T1000 (cell line): ENCODE measurements around the gene CD300LD.
"Not testable (repeated sequence)": the region's sequence is repeated elsewhere in the genome, so short reads cannot be mapped to it uniquely, and the experiment has no call there.

Experiments
- DNase-seq: peaks from one replicate; lab custom pipeline; 2025; ENCODE audit warnings: mixed read lengths; lab: John Stamatoyannopoulos, UW

The CD300LD gene

GRCh38 chr17:74571621-74572270, 20.3 kb downstream of the CD300LD start:
- no peak for DNase-seq

- no peak for DNase-seq
Observed at GRCh38 chr17:74569020-74570003, 22.8 kb downstream of the CD300LD start.

GRCh38 chr17:74568106-74568873, 23.8 kb downstream of the CD300LD start:
- DNase-seq, result no peak

- DNase-seq, result no peak
Observed at GRCh38 chr17:74567397-74567796, 24.7 kb downstream of the CD300LD start, which contains the start of gene CD300H. TSS of gene CD300H (minus strand) at chr17:74567509.

- DNase-seq, result no peak
Observed at GRCh38 chr17:74566132-74566753, 25.8 kb downstream of the CD300LD start.

GRCh38 chr17:74565126-74565525, 27.0 kb downstream of the CD300LD start:
- no peak for DNase-seq

GRCh38 chr17:74563358-74563757, 28.7 kb downstream of the CD300LD start:
- no peak for DNase-seq

- DNase-seq, result no peak
Observed at GRCh38 chr17:74561586-74561985, 30.5 kb downstream of the CD300LD start.

- DNase-seq, result no peak
Observed at GRCh38 chr17:74558882-74559519, 33.1 kb downstream of the CD300LD start.

GRCh38 chr17:74558402-74558801, 33.7 kb downstream of the CD300LD start:
- not testable (repeated sequence) for DNase-seq

GRCh38 chr17:74555427-74555940, 36.6 kb downstream of the CD300LD start:
- no peak for DNase-seq

GRCh38 chr17:74554909-74555308, 37.2 kb downstream of the CD300LD start:
- no peak for DNase-seq

GRCh38 chr17:74552037-74552436, 40.0 kb downstream of the CD300LD start:
- no peak for DNase-seq

- DNase-seq, result no peak
Observed at GRCh38 chr17:74550602-74551001, 41.5 kb downstream of the CD300LD start.

GRCh38 chr17:74549343-74549742, 42.7 kb downstream of the CD300LD start:
- no peak for DNase-seq

GRCh38 chr17:74547736-74548135, 44.3 kb downstream of the CD300LD start:
- no peak for DNase-seq

- DNase-seq, result no peak
Observed at GRCh38 chr17:74547264-74547663, 44.8 kb downstream of the CD300LD start.

- no peak for DNase-seq
Observed at GRCh38 chr17:74546586-74546985, 45.5 kb downstream of the CD300LD start.

- no peak for DNase-seq
Observed at GRCh38 chr17:74545843-74546230, 46.2 kb downstream of the CD300LD start, which contains the start of gene CD300C. TSS of gene CD300C (minus strand) at chr17:74546115. CDS start at chr17:74545782, 333 bp downstream.

GRCh38 chr17:74544991-74545842, 46.9 kb downstream of the CD300LD start:
- no peak for DNase-seq
